Gastrocnemius medialis (tissue), 4 donors: ENCODE results near the gene ARPIN. TPM values are rescaled to one million over a fixed set of nuclear protein-coding genes. Genes with fewer than 3 reads are reported as not detected.
"Not testable (repeated sequence)": the region's sequence is repeated elsewhere in the genome, so short reads cannot be mapped to it uniquely, and the experiment has no call there.

Experiments
- ATAC-seq, 2 donors: fragments of 150-250 bp; one replicate each; pipeline ENCODE4 v1.9.1; 2016
- DNase-seq, 2 donors: peaks; one replicate each; pipeline ENCODE4 v3.0.0-alpha.2; 2019
- H3K27ac ChIP-seq, 4 donors: fragments of 200-600 bp; sonication (generic); 1 replicate in 1 of 4; 2 replicates in 3 of 4; pipeline ENCODE4 v1.5.1; 2016 to 2018; ENCODE audit warnings: mild to moderate bottlenecking in 2 of 4, moderate library complexity in 1 of 4
- H3K27me3 ChIP-seq, 3 donors: fragments of 200-600 bp; sonication (generic) in 2 of 3; 1 replicate in 1 of 3; 2 replicates in 2 of 3; pipeline versions ENCODE4 v1.5.1 to v1.6.0; 2016 to 2019; ENCODE audit warnings: mild to moderate bottlenecking in 1 of 3, moderate library complexity in 1 of 3
- H3K36me3 ChIP-seq, 2 donors: fragments of 200-600 bp; sonication (generic) in 1 of 2; one replicate each; pipeline ENCODE4 v1.5.1; 2017 to 2018
- H3K4me1 ChIP-seq, 2 donors: fragments of 200-600 bp; sonication (generic) in 1 of 2; one replicate each; pipeline ENCODE4 v1.5.1; 2016 to 2017; ENCODE audit warnings: mild to moderate bottlenecking in 2 of 2
- H3K4me3 ChIP-seq, 4 donors: fragments of 200-600 bp; sonication (generic) in 3 of 4; 1 replicate in 1 of 4; 2 replicates in 3 of 4; pipeline ENCODE4 v1.5.1; 2016 to 2019; ENCODE audit warnings: mild to moderate bottlenecking in 2 of 4
- H3K9me3 ChIP-seq, 3 donors: fragments of 200-600 bp; sonication (generic) in 2 of 3; 1 replicate in 1 of 3; 2 replicates in 2 of 3; pipeline ENCODE4 v1.5.1; 2016 to 2019
- CTCF ChIP-seq, 5 experiments: fragments of 450-650 bp in 3 of 5; fragments of 200-600 bp in 2 of 5; sonication (generic) in 2 of 5; IDR thresholded peaks in 4 of 5; conservative IDR thresholded peaks in 1 of 5; 1 replicate in 4 of 5; 2 replicates in 1 of 5; pipeline ENCODE4 v1.5.1; 2016 to 2019; ENCODE audit warnings: antibody characterized with exemption in 5 of 5, mild to moderate bottlenecking in 3 of 5, moderate library complexity in 3 of 5
- POLR2A ChIP-seq, 2 donors: fragments of 450-650 bp; IDR thresholded peaks; one replicate each; pipeline ENCODE4 v1.6.1; 2017; ENCODE audit warnings: antibody characterized with exemption in 2 of 2, mild to moderate bottlenecking in 2 of 2, moderate library complexity in 2 of 2
- in situ Hi-C, 4 donors: fragments of 200-750 bp; cut with MboI; loops; one replicate each; pipeline versions ENCODE4 v1.15.0 to v1.8.0; 2017; ENCODE audit warnings: low sequenced_read_pairs in 4 of 4
- intact Hi-C: fragments of 100-400 bp; cut with DNase I; formaldehyde crosslinking; loops from one replicate; pipeline ENCODE4 v1.15.1; 2023; ENCODE audit warnings: low total_unique reads
- total RNA-seq, 4 donors: library from RNA; depleted of rRNA; stranded (reverse); fragments of >200 nt; gene quantifications; one replicate each; pipeline versions ENCODE4 v1.1.0 to v1.2.3, GENCODE V29; 2016

Gene ARPIN
- total RNA-seq = 10 to 100 TPM in 1 of 4 donors, 1 to 10 TPM in 3; 4.8 to 10.9 (median 6.0) TPM

- H3K4me1 ChIP-seq = peaks cover 13 to 18% of the 10 kb centered on the region in 2 donors
- ATAC-seq (peak; percentile 63 to 84), DNase-seq (peak in 1 of 2 donors; percentile 27)
- intact Hi-C loops (no loop called here), in situ Hi-C loops (loop anchor here in 1 of 4 donors (25.0 kb wide), 1 partner anchor 299 kb away; the partner anchor contains the start of gene SEMA4B)
- peak within 1 kb of the TSS; percentile 47 to 79 (median 68) for H3K27ac ChIP-seq
- peaks cover 0 to 3% of the 10 kb centered on the region in 2 donors for H3K36me3 ChIP-seq
- peak within 1 kb of the TSS; percentile 71 to 97 (median 80) for H3K4me3 ChIP-seq
- H3K9me3 ChIP-seq = no peaks in the 10 kb centered on the region
- TF ChIP-seq CTCF (IDR thresholded peaks at IDR 0.05 in 4 of 5, conservative IDR thresholded peaks at IDR 0.05 in 1 of 5) = no peak
- no peak for TF ChIP-seq POLR2A (IDR thresholded peaks at IDR 0.05)
- no peaks in the 10 kb centered on the region for H3K27me3 ChIP-seq
Measured at GRCh38 chr15:89912674-89913396, at the start of gene ARPIN. TSS of gene ARPIN (minus strand) at chr15:89912952. CDS start at chr15:89912835, 117 bp downstream.

GRCh38 chr15:89958107-89958805 lies 45.5 kb upstream of the ARPIN start:
- no peaks in the 10 kb centered on the region for H3K27me3 ChIP-seq
- ATAC-seq = no peak
- no peaks in the 10 kb centered on the region for H3K36me3 ChIP-seq
- no peaks in the 10 kb centered on the region for H3K9me3 ChIP-seq
- H3K4me3 ChIP-seq = no peak overlapping the region
- TF ChIP-seq POLR2A (IDR thresholded peaks at IDR 0.05) (no peak), CTCF (IDR thresholded peaks at IDR 0.05 in 4 of 5, conservative IDR thresholded peaks at IDR 0.05 in 1 of 5) (no peak)
- H3K27ac ChIP-seq = no peak overlapping the region
- intact Hi-C loops = no loop called here
- H3K4me1 ChIP-seq = no peaks in the 10 kb centered on the region
- no peak for DNase-seq
- in situ Hi-C loops = no loop called here

- H3K4me1 ChIP-seq, ATAC-seq, H3K4me3 ChIP-seq, H3K27me3 ChIP-seq, H3K27ac ChIP-seq, intact Hi-C loops, H3K9me3 ChIP-seq, DNase-seq, H3K36me3 ChIP-seq, in situ Hi-C loops: not testable (repeated sequence)
Measured at GRCh38 chr15:89955449-89955998, 42.8 kb upstream of the ARPIN start.

GRCh38 chr15:89954541-89954940 lies 41.8 kb upstream of the ARPIN start:
- Histone ChIP-seq H3K4me3 (no peak overlapping the region), H3K36me3 (no peaks in the 10 kb centered on the region), H3K4me1 (peaks cover 0 to 4% of the 10 kb centered on the region in 2 donors), H3K27ac (no peak overlapping the region), H3K9me3 (no peaks in the 10 kb centered on the region), H3K27me3 (no peaks in the 10 kb centered on the region)
- in situ Hi-C loops = no loop called here
- no peak for ATAC-seq
- DNase-seq = no peak
- intact Hi-C loops = no loop called here
- TF ChIP-seq CTCF (IDR thresholded peaks at IDR 0.05 in 4 of 5, conservative IDR thresholded peaks at IDR 0.05 in 1 of 5) = no peak
- TF ChIP-seq POLR2A (IDR thresholded peaks at IDR 0.05) = no peak

- ATAC-seq = no peak
- Histone ChIP-seq H3K4me1 (peaks cover 0 to 4% of the 10 kb centered on the region in 2 donors), H3K36me3 (no peaks in the 10 kb centered on the region), H3K27me3 (no peaks in the 10 kb centered on the region), H3K27ac (no peak overlapping the region), H3K9me3 (no peaks in the 10 kb centered on the region), H3K4me3 (no peak overlapping the region)
- TF ChIP-seq CTCF (IDR thresholded peaks at IDR 0.05 in 4 of 5, conservative IDR thresholded peaks at IDR 0.05 in 1 of 5) (no peak), POLR2A (IDR thresholded peaks at IDR 0.05) (no peak)
- no peak for DNase-seq
- in situ Hi-C loops (no loop called here), intact Hi-C loops (no loop called here)
Measured at GRCh38 chr15:89948796-89949195, 36.0 kb upstream of the ARPIN start.
